Measurements from ENCODE around the gene SMIM27.

DNA sequence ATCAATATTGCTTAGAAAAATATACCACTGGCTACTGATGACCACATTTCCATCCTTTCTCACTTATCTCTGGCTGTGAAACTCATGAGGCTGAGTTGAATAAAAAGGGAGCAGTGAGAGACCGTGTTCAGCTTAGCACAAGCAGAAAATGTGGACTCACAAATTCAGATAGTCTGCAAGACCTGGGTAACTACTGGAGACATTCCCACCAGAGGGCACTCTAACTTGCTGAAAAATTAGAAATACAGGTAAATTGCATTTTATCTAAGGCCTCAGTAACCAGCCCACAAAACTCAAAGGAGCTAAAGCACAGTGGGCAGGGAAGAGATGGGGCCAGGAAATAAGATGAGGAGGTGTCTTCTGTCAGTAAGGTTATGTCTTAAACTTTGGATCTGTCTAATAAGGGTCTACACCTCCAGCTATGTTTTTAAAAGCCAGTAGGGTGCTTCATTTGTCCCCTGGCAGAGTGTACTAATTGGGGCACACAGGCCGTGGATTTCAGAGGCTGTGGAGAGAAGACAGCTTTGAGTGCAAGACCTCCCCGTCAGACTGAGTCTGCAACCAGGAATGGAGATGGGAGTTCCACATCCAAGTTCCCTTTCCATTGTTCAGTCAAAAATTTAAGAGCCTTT lies 29.5 kb downstream of the SMIM27 start:
- TF ChIP-seq CTCF (IDR thresholded peaks at IDR 0.05; ENCODE audit: low read length) (peak; percentile 81), EZH2 (optimal IDR thresholded peaks at IDR 0.05; ENCODE audit: low read depth, low read length) (no peak)
